Measurements from ENCODE around the gene VDAC1. TPM values are rescaled to one million over a fixed set of nuclear protein-coding genes. Genes with fewer than 3 reads are reported as not detected.

VDAC1 gene
- total RNA-seq = 293 and 318 TPM in 2 replicates

GRCh38 chr5:134004626-134005416 lies at the start of gene VDAC1:
Gene VDAC1 (minus strand): TSS chr5:134004975. CDS start chr5:133993012, 11,963 bp downstream.

GRCh38 chr5:133968204-133968980 lies 36.4 kb downstream of the VDAC1 start, which contains the start of gene C5orf15:
Gene C5orf15 (minus strand): TSS chr5:133968625. CDS start chr5:133968584, 41 bp downstream.

Other genes with a start within 250 kb of the VDAC1 start
- 99.0 and 122 TPM in 2 replicates for gene C5orf15, start 36.4 kb downstream of the VDAC1 start, total RNA-seq
- 0.78 and 1.8 TPM in 2 replicates for gene TCF7, start 109.7 kb upstream of the VDAC1 start, total RNA-seq
- 260 and 355 TPM in 2 replicates for gene SKP1, start 172.0 kb upstream of the VDAC1 start, total RNA-seq
- 95.1 and 111 TPM in 2 replicates for gene PPP2CA, start 221.1 kb upstream of the VDAC1 start, total RNA-seq